Osteocyte (in vitro differentiated cells): Measurements from ENCODE around the gene CPZ. TPM values are rescaled to one million over a fixed set of nuclear protein-coding genes. Genes with fewer than 3 reads are reported as not detected.

Experiments used
- DNase-seq: peaks from one replicate; pipeline ENCODE4 v3.0.0; 2021; ENCODE audit warnings: mixed read lengths; ENCODE audit not compliant: unreplicated experiment; ENCODE audit errors: extremely low spot score
- H3K27ac Mint-ChIP-seq: one replicate; pipeline ENCODE4 v1.8.0; 2021; ENCODE audit warnings: mild to moderate bottlenecking, mixed read lengths; ENCODE audit not compliant: unreplicated experiment
- H3K27me3 Mint-ChIP-seq: one replicate; pipeline ENCODE4 v1.8.0; 2021; ENCODE audit warnings: mixed read lengths; ENCODE audit not compliant: unreplicated experiment
- H3K36me3 Mint-ChIP-seq: one replicate; pipeline ENCODE4 v1.8.0; 2021; ENCODE audit warnings: mixed read lengths; ENCODE audit not compliant: unreplicated experiment
- H3K4me1 Mint-ChIP-seq: one replicate; pipeline ENCODE4 v1.8.0; 2021; ENCODE audit warnings: mixed read lengths; ENCODE audit not compliant: unreplicated experiment
- H3K4me3 Mint-ChIP-seq: one replicate; pipeline ENCODE4 v1.8.0; 2021; ENCODE audit warnings: mild to moderate bottlenecking, moderate library complexity, mixed read lengths; ENCODE audit not compliant: unreplicated experiment
- H3K9me3 Mint-ChIP-seq: one replicate; pipeline ENCODE4 v1.8.0; 2021; ENCODE audit warnings: mixed read lengths; ENCODE audit not compliant: unreplicated experiment
- total RNA-seq: library from RNA; stranded (reverse); gene quantifications from 2 replicates; pipeline ENCODE4 v1.2.1, GENCODE V29; 2021
- TF ChIP-seq, protein P1 (sequence below): fragments of 200-600 bp; sonication (generic); IDR thresholded peaks from 2 replicates; pipeline ENCODE4 v1.5.0; 2021; ENCODE audit warnings: antibody characterized with exemption, mild to moderate bottlenecking, moderate library complexity

CPZ gene
- total RNA-seq, 1 donor from 2014 or later: 10.7 TPM

DNA sequence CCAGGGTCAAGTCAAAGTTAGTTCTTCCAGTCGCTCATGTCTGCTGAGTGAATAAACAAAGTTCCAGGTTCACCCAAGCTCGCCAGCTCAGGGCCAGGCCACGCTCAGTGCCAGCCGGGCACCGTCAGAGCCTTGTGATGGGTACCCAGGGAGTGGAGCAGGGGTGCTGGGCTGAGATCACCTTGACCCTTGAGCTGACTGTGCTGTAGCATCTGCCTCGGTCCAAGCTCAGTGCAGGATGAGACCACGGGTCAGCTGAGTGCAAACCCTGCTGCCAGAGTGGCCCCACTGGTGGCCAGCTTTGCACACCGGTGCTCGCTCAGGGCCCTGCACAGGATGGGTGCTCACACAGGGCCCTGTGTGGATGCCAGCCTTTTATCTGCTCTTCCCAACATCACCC is 4.3 kb downstream of the CPZ start:
- Mint-ChIP-seq H3K4me1 (peaks cover 27% of the 10 kb centered on the region), H3K27ac (no peak overlapping the region), H3K4me3 (no peak overlapping the region), H3K36me3 (no peaks in the 10 kb centered on the region), H3K27me3 (peaks cover 8% of the 10 kb centered on the region), H3K9me3 (no peaks in the 10 kb centered on the region)
- TF ChIP-seq, protein P1, sequence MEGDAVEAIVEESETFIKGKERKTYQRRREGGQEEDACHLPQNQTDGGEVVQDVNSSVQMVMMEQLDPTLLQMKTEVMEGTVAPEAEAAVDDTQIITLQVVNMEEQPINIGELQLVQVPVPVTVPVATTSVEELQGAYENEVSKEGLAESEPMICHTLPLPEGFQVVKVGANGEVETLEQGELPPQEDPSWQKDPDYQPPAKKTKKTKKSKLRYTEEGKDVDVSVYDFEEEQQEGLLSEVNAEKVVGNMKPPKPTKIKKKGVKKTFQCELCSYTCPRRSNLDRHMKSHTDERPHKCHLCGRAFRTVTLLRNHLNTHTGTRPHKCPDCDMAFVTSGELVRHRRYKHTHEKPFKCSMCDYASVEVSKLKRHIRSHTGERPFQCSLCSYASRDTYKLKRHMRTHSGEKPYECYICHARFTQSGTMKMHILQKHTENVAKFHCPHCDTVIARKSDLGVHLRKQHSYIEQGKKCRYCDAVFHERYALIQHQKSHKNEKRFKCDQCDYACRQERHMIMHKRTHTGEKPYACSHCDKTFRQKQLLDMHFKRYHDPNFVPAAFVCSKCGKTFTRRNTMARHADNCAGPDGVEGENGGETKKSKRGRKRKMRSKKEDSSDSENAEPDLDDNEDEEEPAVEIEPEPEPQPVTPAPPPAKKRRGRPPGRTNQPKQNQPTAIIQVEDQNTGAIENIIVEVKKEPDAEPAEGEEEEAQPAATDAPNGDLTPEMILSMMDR: no peak
- DNase-seq: no peak

DNA sequence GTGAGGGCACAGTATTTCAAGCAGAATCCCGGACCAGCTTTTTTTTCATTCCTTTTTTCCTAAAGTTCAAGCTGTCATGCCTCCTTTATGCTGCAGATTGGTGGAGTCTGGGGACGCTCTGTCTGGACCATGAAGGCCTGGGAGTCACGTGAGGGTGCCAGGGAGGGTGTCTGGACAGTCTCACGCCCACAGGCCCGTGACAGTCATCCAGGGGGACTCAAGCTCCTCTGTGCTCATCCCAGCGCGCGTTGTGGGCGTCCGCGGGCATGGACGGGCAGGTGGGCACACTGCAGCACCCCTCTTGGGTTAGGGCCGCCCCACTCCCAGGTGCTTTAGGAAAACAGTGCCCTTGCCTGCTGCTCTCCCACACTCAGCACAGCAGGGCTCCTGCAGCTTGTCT is 4.8 kb downstream of the CPZ start:
- H3K9me3 Mint-ChIP-seq: no peaks in the 10 kb centered on the region
- H3K27ac Mint-ChIP-seq: no peak overlapping the region
- H3K27me3 Mint-ChIP-seq: peaks cover 8% of the 10 kb centered on the region
- H3K4me1 Mint-ChIP-seq: peaks cover 27% of the 10 kb centered on the region
- TF ChIP-seq, protein P1: no peak
- no peaks in the 10 kb centered on the region for H3K36me3 Mint-ChIP-seq
- DNase-seq: no peak
- no peak overlapping the region for H3K4me3 Mint-ChIP-seq

DNA sequence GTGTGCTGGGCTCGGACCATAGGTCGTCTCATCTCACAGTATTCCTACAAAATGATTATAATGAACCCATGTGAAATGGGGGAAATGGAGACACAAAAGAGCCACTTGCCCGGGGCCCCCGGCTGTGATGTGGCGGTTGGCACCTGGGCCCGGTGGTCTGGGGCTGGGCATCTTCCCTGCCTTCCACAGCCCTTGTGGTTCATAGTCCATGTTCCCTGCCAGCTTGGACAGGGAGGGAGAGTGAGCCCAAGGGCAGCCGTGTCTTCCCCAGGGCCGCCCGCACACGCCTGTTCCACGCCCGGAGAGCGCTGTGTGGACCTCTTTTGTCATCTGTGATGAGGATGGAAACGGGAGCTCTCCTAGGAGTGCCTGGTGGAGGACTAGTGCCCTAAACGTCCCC is 5.2 kb downstream of the CPZ start:
- Mint-ChIP-seq H3K4me1 (peaks cover 27% of the 10 kb centered on the region), H3K36me3 (no peaks in the 10 kb centered on the region), H3K27me3 (peaks cover 11% of the 10 kb centered on the region), H3K4me3 (no peak overlapping the region), H3K9me3 (no peaks in the 10 kb centered on the region), H3K27ac (no peak overlapping the region)
- TF ChIP-seq, protein P1: no peak
- no peak for DNase-seq

DNA sequence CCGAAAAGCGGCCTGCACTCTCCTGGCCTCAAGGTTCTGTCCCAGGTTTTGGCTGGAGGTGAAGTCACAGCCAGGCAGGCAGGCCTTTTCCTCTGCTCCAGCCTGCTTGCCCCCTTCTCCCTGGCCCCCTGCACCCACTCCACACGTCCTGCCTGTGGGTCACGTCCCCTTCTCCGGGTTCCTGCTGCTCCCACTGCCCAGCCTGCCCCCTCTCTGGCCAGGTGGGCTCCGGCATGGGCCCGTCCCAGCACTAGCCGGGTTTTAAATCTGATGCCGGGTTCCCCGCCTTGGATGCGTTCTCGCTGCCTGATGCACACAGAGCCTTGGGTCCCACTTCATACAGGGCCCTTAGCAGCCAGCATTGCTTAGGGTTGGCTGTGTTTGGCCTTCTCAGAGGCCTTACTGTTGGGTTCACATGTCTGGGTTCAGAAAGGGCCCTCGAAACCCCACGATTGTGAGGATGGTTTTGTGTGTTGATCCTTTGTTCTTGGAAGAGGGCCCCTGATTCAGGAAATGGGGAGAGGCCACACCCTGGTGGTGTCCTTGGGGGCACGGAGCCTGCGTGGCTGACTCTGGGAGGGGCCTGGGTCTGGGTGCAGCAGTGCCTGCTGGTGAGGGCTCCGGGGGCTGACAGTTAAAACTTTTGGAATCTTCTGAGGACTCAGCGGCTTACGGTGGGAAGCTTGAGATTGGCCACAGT is 6.0 kb downstream of the CPZ start:
- peaks cover 11% of the 10 kb centered on the region for H3K27me3 Mint-ChIP-seq
- peaks cover 22% of the 10 kb centered on the region for H3K4me1 Mint-ChIP-seq
- no peaks in the 10 kb centered on the region for H3K36me3 Mint-ChIP-seq
- TF ChIP-seq, protein P1: no peak
- no peak overlapping the region for H3K4me3 Mint-ChIP-seq
- H3K27ac Mint-ChIP-seq: no peak overlapping the region
- no peak for DNase-seq
- no peaks in the 10 kb centered on the region for H3K9me3 Mint-ChIP-seq

DNA sequence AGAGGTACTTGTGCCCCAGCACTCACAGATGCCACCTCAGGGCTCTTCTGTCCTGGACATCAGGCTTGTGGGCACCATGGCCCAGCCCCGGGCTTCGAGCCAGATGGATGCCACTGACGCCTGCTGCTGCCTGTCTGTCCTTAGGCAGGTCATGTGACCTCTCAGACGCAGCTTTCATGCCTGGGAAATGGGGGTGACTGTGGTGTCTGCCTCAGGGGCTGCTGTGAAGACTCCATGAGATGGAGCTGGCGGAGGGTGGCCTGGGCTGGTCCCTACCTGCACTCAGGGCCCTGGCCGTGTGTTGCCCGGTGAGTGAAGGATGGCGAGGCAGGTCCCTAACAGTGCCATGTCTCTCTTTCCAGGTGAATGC is 6.5 kb downstream of the CPZ start:
- H3K9me3 Mint-ChIP-seq: no peaks in the 10 kb centered on the region
- peaks cover 6% of the 10 kb centered on the region for H3K27me3 Mint-ChIP-seq
- H3K4me3 Mint-ChIP-seq: no peak overlapping the region
- no peak overlapping the region for H3K27ac Mint-ChIP-seq
- TF ChIP-seq, protein P1: no peak
- no peaks in the 10 kb centered on the region for H3K36me3 Mint-ChIP-seq
- peaks cover 17% of the 10 kb centered on the region for H3K4me1 Mint-ChIP-seq
- DNase-seq: no peak
